Measurements from ENCODE around the gene VWA5B1. TPM values are rescaled to one million over a fixed set of nuclear protein-coding genes. Genes with fewer than 3 reads are reported as not detected.
A peak's percentile ranks its signal among the peaks of the same experiment; 100 is the strongest.

The VWA5B1 gene
- total and polyA plus RNA-seq, 2 experiments from 2014 or later = 0.16 to 1.0 TPM

DNA sequence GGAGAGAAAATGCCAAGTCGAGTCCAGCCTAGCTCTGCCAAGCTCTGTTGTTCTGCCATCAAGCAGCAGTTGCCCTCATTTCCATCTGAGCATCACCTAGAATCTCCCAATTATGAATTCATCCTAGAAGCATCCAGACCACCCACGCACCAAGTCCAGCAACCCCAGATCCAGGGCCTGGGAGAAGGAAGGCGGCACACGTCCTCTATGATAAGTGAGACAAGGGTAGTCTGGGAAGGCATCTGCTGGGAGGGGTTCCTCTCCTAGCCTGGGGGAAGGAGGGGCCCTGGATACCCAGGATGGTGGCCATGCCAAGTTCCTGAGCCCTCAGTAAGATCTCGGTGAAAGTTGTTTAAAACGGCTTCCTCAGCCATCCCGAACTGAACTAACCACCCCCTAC is 70.7 kb downstream of the VWA5B1 start:
- peak; percentile 22 for ATAC-seq
- TF ChIP-seq POLR2AphosphoS5 (IDR thresholded peaks at IDR 0.05; ENCODE audit: low read depth) (no peak), CREB1 (CRISPR knock-in tag; IDR thresholded peaks at IDR 0.05; ENCODE audit: low read depth) (no peak), JUNB (IDR thresholded peaks at IDR 0.05; ENCODE audit: unreplicated experiment) (no peak), ZNF331 (CRISPR knock-in tag; IDR thresholded peaks at IDR 0.05; ENCODE audit: low read depth) (no peak), ETS1 (IDR thresholded peaks at IDR 0.05) (no peak), STAT1 (IDR thresholded peaks at IDR 0.05; ENCODE audit: unreplicated experiment) (no peak), EZH2phosphoT487 (IDR thresholded peaks at IDR 0.05; ENCODE audit: unreplicated experiment) (no peak), EZH2 (IDR thresholded peaks at IDR 0.05; ENCODE audit: low read depth, unreplicated experiment) (no peak), CTCF (conservative IDR thresholded peaks at IDR 0.05; ENCODE audit: low read depth in 2 of 2) (no peak), NANOG (IDR thresholded peaks at IDR 0.05; ENCODE audit: borderline replicate concordance) (no peak), ZNF114 (CRISPR knock-in tag; IDR thresholded peaks at IDR 0.05) (no peak)
- TF ChIP-seq, protein P1, sequence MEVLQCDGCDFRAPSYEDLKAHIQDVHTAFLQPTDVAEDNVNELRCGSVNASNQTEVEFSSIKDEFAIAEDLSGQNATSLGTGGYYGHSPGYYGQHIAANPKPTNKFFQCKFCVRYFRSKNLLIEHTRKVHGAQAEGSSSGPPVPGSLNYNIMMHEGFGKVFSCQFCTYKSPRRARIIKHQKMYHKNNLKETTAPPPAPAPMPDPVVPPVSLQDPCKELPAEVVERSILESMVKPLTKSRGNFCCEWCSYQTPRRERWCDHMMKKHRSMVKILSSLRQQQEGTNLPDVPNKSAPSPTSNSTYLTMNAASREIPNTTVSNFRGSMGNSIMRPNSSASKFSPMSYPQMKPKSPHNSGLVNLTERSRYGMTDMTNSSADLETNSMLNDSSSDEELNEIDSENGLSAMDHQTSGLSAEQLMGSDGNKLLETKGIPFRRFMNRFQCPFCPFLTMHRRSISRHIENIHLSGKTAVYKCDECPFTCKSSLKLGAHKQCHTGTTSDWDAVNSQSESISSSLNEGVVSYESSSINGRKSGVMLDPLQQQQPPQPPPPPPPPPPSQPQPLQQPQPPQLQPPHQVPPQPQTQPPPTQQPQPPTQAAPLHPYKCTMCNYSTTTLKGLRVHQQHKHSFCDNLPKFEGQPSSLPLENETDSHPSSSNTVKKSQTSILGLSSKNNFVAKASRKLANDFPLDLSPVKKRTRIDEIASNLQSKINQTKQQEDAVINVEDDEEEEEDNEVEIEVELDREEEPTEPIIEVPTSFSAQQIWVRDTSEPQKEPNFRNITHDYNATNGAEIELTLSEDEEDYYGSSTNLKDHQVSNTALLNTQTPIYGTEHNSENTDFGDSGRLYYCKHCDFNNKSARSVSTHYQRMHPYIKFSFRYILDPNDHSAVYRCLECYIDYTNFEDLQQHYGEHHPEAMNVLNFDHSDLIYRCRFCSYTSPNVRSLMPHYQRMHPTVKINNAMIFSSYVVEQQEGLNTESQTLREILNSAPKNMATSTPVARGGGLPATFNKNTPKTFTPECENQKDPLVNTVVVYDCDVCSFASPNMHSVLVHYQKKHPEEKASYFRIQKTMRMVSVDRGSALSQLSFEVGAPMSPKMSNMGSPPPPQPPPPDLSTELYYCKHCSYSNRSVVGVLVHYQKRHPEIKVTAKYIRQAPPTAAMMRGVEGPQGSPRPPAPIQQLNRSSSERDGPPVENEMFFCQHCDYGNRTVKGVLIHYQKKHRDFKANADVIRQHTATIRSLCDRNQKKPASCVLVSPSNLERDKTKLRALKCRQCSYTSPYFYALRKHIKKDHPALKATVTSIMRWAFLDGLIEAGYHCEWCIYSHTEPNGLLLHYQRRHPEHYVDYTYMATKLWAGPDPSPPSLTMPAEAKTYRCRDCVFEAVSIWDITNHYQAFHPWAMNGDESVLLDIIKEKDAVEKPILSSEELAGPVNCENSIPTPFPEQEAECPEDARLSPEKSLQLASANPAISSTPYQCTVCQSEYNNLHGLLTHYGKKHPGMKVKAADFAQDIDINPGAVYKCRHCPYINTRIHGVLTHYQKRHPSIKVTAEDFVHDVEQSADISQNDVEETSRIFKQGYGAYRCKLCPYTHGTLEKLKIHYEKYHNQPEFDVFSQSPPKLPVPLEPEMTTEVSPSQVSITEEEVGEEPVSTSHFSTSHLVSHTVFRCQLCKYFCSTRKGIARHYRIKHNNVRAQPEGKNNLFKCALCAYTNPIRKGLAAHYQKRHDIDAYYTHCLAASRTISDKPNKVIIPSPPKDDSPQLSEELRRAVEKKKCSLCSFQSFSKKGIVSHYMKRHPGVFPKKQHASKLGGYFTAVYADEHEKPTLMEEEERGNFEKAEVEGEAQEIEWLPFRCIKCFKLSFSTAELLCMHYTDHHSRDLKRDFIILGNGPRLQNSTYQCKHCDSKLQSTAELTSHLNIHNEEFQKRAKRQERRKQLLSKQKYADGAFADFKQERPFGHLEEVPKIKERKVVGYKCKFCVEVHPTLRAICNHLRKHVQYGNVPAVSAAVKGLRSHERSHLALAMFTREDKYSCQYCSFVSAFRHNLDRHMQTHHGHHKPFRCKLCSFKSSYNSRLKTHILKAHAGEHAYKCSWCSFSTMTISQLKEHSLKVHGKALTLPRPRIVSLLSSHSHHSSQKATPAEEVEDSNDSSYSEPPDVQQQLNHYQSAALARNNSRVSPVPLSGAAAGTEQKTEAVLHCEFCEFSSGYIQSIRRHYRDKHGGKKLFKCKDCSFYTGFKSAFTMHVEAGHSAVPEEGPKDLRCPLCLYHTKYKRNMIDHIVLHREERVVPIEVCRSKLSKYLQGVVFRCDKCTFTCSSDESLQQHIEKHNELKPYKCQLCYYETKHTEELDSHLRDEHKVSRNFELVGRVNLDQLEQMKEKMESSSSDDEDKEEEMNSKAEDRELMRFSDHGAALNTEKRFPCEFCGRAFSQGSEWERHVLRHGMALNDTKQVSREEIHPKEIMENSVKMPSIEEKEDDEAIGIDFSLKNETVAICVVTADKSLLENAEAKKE (CRISPR knock-in tag; IDR thresholded peaks at IDR 0.05) = no peak
- TF ChIP-seq, protein P2, sequence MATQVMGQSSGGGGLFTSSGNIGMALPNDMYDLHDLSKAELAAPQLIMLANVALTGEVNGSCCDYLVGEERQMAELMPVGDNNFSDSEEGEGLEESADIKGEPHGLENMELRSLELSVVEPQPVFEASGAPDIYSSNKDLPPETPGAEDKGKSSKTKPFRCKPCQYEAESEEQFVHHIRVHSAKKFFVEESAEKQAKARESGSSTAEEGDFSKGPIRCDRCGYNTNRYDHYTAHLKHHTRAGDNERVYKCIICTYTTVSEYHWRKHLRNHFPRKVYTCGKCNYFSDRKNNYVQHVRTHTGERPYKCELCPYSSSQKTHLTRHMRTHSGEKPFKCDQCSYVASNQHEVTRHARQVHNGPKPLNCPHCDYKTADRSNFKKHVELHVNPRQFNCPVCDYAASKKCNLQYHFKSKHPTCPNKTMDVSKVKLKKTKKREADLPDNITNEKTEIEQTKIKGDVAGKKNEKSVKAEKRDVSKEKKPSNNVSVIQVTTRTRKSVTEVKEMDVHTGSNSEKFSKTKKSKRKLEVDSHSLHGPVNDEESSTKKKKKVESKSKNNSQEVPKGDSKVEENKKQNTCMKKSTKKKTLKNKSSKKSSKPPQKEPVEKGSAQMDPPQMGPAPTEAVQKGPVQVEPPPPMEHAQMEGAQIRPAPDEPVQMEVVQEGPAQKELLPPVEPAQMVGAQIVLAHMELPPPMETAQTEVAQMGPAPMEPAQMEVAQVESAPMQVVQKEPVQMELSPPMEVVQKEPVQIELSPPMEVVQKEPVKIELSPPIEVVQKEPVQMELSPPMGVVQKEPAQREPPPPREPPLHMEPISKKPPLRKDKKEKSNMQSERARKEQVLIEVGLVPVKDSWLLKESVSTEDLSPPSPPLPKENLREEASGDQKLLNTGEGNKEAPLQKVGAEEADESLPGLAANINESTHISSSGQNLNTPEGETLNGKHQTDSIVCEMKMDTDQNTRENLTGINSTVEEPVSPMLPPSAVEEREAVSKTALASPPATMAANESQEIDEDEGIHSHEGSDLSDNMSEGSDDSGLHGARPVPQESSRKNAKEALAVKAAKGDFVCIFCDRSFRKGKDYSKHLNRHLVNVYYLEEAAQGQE (IDR thresholded peaks at IDR 0.05; ENCODE audit: unreplicated experiment) = no peak
- H3K9me2 ChIP-seq (ENCODE audit: insufficient read depth) = no peaks in the 10 kb centered on the region
- H3K27me3 Mint-ChIP-seq (ENCODE audit: insufficient read depth, low read depth, poor library complexity) = peaks cover 28% of the 10 kb centered on the region
- no peaks in the 10 kb centered on the region; the same call in 2 of the 3 replicates for H3K36me3 Mint-ChIP-seq (ENCODE audit: low read depth)
- H4K20me1 ChIP-seq (replicated peaks; ENCODE audit: insufficient read depth) = no peaks in the 10 kb centered on the region
- no peaks in the 10 kb centered on the region for H3K4me1 ChIP-seq (ENCODE audit: insufficient read depth)
- H3K27ac Mint-ChIP-seq = no peak overlapping the region
- H3K4me3 ChIP-seq = no peak overlapping the region
- peaks cover 8% of the 10 kb centered on the region; the same call in 2 of the 3 replicates for H3K4me1 Mint-ChIP-seq
- no peaks in the 10 kb centered on the region for H3K79me2 ChIP-seq (replicated peaks; ENCODE audit: insufficient read depth)
- H3K36me3 ChIP-seq (ENCODE audit: insufficient read depth) = no peaks in the 10 kb centered on the region
- no peak for DNase-seq (ENCODE audit: low spot score)
- H3K9me3 Mint-ChIP-seq = no peaks in the 10 kb centered on the region
- H3K4me2 ChIP-seq = no peak overlapping the region
- H2AFZ ChIP-seq = peak overlapping the region; percentile 48; the same call in 1 of the 2 replicates
- peaks cover 42% of the 10 kb centered on the region for H3K27me3 ChIP-seq (ENCODE audit: insufficient read depth)
- no peak overlapping the region for H3K4me3 Mint-ChIP-seq
- H3K27ac ChIP-seq (ENCODE audit: low read depth) = no peak overlapping the region
- no peaks in the 10 kb centered on the region for H3F3A ChIP-seq (replicated peaks; ENCODE audit: low read depth)

Data from GM23338 (cell line).